ENCODE results near the gene SLC12A7.
"Not testable (repeated sequence)": the region's sequence is repeated elsewhere in the genome, so short reads cannot be mapped to it uniquely, and the experiment has no call there.

SLC12A7 gene

DNA sequence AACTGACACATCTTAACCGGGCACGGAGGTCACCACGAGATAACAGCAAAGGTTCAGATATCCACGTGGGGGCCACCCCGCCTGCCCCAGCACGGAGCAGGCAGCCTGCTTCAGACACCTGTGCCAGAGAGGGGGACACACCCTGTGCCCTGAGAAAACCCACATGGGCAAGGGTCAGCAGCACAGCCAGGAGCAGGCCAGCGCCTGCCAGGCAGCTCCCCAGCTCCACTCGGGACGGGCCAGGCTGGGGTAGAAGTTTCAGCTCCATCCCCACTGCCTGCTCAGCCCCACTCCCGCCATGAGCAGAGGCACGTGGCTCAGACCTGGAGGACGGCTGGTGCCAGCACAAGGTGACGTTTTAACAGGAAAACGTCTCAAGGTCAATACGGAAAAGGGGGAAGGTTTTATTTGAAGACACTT lies 22.2 kb downstream of the SLC12A7 start:
- H3K27me3 Mint-ChIP-seq: no peaks in the 10 kb centered on the region
- no peak overlapping the region for H3K4me3 Mint-ChIP-seq
- H3K4me1 Mint-ChIP-seq (ENCODE audit: low read depth): no peaks in the 10 kb centered on the region
- H3K9me3 Mint-ChIP-seq: no peaks in the 10 kb centered on the region
- no peaks in the 10 kb centered on the region for H3K36me3 Mint-ChIP-seq (ENCODE audit: low read depth)
- no peak overlapping the region for H3K27ac Mint-ChIP-seq

DNA sequence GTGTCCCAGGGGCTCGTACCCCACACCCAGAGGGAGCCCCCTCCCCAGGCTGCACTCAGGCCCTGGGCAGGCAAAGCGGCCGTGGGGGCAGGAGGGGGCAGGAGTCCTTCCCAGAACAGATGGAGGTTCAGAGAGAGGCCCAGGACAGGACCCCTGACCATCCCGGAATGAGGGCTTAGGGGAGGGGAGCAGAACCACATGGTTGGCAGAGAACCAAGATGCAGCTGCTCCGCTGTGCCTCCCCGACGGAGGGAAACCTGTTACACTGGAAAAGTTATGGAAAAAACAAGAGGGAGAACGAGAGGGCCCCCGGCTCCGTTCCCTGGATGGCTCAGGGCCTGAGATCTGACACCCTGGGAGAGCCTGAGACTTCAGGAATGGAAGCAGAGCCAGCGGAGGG lies 22.7 kb downstream of the SLC12A7 start:
- H3K9me3 Mint-ChIP-seq: no peaks in the 10 kb centered on the region
- H3K4me3 Mint-ChIP-seq: no peak overlapping the region
- no peaks in the 10 kb centered on the region for H3K4me1 Mint-ChIP-seq (ENCODE audit: low read depth)
- H3K27ac Mint-ChIP-seq: no peak overlapping the region
- H3K36me3 Mint-ChIP-seq (ENCODE audit: low read depth): no peaks in the 10 kb centered on the region
- H3K27me3 Mint-ChIP-seq: no peaks in the 10 kb centered on the region

DNA sequence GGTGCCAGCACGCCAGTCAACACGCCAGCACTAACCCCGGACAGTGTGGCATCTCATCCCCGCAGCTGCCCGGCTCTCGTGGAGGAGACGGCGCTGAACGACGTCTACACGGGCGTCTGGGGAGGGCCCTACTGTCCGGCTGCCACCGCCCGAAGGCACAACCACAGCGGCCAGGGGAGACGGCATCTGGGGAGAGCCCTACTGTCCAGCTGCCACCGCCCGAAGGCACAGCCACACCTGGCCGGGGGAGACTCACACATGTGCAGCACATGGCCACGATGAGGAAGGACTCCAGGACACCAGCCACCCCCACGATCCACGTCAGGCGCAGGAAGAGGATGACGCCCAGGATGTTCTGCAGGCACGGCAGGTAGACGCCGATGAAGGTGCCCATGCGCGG lies 23.1 kb downstream of the SLC12A7 start:
- Mint-ChIP-seq H3K9me3 (no peaks in the 10 kb centered on the region), H3K4me3 (no peak overlapping the region), H3K27ac (no peak overlapping the region), H3K36me3 (ENCODE audit: low read depth) (no peaks in the 10 kb centered on the region), H3K4me1 (ENCODE audit: low read depth) (no peaks in the 10 kb centered on the region), H3K27me3 (no peaks in the 10 kb centered on the region)

DNA sequence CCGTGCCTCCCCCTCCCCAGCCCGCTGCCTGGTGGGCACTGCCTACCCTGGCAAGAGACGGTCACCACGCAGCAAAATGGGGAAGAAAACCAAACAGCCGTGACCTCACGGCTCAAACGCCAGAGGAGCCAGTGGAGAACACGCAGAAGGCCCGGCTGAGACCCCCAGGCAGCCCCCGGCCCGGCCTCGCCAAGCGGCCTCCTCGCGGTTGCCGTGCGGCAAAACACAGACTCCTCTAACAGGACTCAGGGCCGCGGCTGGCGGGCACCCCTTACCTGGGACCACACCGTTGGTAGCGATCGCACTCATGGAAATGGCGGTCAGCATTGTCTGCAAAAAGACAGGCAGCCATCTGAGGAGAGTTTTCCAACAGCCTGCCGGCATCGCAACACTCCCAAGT lies 23.8 kb downstream of the SLC12A7 start:
- Mint-ChIP-seq H3K4me3 (no peak overlapping the region), H3K4me1 (ENCODE audit: low read depth) (no peaks in the 10 kb centered on the region), H3K27me3 (no peaks in the 10 kb centered on the region), H3K9me3 (no peaks in the 10 kb centered on the region), H3K36me3 (ENCODE audit: low read depth) (no peaks in the 10 kb centered on the region), H3K27ac (no peak overlapping the region)

DNA sequence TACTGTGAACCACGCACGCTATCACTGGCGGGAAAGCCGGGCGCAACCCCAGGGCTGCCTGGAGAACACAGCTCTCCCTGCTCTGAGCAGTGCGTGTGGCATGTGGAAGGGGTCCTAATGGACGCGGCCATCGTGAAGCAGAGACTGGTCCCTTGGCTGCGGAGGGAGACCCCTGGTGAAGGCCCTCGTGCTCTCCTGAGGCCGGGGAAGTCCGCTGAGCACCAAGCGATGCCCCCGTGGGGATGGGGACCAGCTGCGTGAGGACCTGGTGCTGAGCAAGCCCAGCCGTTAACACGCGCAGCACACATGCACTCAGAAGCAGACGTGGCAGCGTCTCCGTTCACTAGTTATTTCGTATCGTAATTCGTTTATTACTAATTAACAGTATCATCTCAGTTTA lies 24.4 kb downstream of the SLC12A7 start:
- H3K36me3 Mint-ChIP-seq (ENCODE audit: low read depth): no peaks in the 10 kb centered on the region

DNA sequence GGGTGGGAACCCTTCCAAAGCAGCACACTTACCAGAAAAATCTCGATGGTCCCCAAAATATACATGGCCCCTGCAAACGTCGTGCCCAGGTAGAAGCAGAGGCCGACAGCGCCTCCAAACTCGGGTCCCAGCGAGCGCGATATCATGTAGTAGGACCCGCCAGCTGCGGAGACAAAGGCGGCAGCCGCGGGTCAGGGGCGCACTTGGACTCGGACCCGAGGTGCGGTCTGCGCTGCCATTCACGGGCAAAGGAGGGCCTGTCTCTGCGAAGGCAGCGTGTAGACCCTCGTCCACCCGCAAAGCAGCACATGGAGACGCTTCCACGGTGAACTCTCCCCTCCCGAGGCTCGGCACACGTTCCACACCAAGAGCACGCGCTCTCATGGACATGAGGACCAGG lies 25.0 kb downstream of the SLC12A7 start:
- Mint-ChIP-seq H3K4me3 (no peak overlapping the region), H3K27me3 (no peaks in the 10 kb centered on the region), H3K36me3 (ENCODE audit: low read depth) (no peaks in the 10 kb centered on the region), H3K4me1 (ENCODE audit: low read depth) (no peaks in the 10 kb centered on the region), H3K9me3 (no peaks in the 10 kb centered on the region), H3K27ac (no peak overlapping the region)

More for the DNA sequence above, 24.4 kb downstream of the SLC12A7 start:
- H3K4me3 Mint-ChIP-seq: no peak overlapping the region
- no peaks in the 10 kb centered on the region for H3K9me3 Mint-ChIP-seq
- no peaks in the 10 kb centered on the region for H3K27me3 Mint-ChIP-seq
- H3K4me1 Mint-ChIP-seq (ENCODE audit: low read depth): no peaks in the 10 kb centered on the region
- no peak overlapping the region for H3K27ac Mint-ChIP-seq

DNA sequence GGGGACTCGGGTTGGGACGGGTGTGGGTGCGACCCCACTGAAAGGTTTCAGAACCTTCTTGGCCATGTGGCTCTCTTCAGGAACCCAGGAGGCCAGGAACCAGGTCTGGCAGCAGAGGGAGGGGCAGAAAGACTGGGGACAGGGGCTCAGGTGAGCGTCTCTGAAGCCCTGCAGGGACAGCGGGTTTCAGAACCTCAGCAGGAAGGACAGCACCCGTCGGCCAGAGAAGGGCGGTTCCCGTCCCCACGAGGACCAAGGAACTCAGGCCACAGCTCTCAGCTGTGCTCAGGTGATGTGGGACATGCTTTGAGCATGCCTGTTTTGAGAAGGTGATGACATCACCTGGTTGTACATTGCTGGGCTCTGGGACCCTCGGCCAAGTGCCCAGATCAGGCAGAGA lies 25.7 kb downstream of the SLC12A7 start:
- Mint-ChIP-seq H3K36me3 (ENCODE audit: low read depth) (peaks cover 6% of the 10 kb centered on the region), H3K27me3 (no peaks in the 10 kb centered on the region), H3K4me1 (ENCODE audit: low read depth) (no peaks in the 10 kb centered on the region), H3K9me3 (no peaks in the 10 kb centered on the region), H3K27ac (no peak overlapping the region), H3K4me3 (no peak overlapping the region)

DNA sequence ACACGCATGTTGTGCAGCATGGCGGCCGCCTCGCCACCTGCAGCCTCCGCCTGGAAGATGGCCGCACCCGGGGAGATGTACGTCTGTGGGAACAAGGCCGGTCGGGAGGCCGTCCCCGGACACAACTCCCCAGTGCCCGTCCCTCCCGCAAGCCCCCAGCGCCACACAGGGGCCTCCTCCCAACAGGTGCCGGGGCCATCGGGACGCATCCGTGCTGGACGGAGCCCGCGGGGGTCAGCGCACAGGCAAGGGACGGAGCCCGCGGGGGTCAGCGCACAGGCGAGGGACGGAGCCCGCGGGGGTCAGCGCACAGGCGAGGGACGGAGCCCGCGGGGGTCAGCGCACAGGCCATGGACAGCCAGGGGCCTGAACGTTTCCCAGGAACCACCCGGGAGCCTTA lies 26.5 kb downstream of the SLC12A7 start:
- Mint-ChIP-seq H3K4me1 (ENCODE audit: low read depth) (no peaks in the 10 kb centered on the region), H3K27ac (no peak overlapping the region), H3K27me3 (no peaks in the 10 kb centered on the region), H3K36me3 (ENCODE audit: low read depth) (peaks cover 11% of the 10 kb centered on the region), H3K4me3 (no peak overlapping the region), H3K9me3 (no peaks in the 10 kb centered on the region)

DNA sequence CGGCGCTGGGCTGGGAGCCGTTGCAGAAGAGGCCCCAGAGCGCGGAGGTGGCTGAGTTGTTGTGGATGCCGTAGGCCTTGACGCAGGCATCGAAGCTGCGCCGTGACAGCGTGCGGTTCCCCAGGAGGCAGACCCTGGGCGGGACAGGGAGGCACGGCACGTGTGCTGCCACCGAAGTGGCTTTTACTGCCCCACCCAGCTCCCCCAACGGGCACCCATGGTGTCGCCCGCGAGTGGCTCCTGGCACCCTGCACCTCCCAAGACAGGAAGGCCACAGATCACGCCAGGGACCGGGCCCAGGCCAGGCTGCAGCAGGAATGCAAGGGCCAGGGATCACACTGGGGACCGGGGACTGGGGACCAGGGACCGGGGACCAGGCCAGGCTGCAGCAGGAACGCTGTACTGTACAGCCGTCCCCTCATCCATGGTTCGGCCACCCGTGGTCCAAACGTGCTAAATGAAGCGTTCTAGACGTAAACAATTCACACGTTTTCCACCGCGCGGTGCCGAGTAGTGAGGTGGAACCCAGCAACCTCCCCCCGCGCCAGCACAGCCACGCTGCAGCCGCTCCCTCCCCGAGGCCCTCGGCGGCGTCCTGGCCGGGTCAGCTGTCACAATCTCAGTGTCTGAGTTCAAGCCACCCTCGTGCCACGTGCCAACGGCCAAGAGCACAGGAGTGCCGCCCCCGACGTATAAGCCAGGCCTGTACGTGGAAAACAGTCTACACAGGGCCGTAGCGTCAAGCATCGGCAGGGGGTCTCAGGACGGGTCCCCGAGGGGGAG lies 27.8 kb downstream of the SLC12A7 start:
- Mint-ChIP-seq H3K4me1 (ENCODE audit: low read depth) (no peaks in the 10 kb centered on the region), H3K36me3 (ENCODE audit: low read depth) (peaks cover 11% of the 10 kb centered on the region), H3K27me3 (no peaks in the 10 kb centered on the region), H3K4me3 (no peak overlapping the region), H3K27ac (no peak overlapping the region), H3K9me3 (no peaks in the 10 kb centered on the region)

DNA sequence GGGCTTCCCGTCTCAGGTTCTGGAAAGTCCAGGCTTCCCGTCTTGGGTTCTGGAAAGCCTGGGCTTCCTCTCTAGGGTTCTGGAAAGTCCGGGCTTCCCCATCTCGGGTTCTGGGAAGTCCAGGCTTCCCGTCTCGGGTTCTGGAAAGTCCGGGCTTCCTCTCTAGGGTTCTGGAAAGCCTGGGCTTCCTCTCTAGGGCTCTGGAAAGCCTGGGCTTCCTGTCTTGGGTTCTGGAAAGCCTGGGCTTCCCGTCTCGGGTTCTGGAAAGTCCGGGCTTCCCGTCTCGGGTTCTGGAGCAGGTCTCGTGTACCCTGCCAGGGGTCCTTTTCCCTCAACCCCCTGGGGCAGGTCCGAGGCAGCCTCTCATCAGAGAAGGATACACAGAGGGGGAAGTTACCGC lies 28.8 kb downstream of the SLC12A7 start:
- not testable (repeated sequence) for H3K9me3 Mint-ChIP-seq; H3K27ac Mint-ChIP-seq; H3K4me3 Mint-ChIP-seq; H3K4me1 Mint-ChIP-seq (ENCODE audit: low read depth); H3K27me3 Mint-ChIP-seq
- peaks cover 11% of the 10 kb centered on the region for H3K36me3 Mint-ChIP-seq (ENCODE audit: low read depth)

DNA sequence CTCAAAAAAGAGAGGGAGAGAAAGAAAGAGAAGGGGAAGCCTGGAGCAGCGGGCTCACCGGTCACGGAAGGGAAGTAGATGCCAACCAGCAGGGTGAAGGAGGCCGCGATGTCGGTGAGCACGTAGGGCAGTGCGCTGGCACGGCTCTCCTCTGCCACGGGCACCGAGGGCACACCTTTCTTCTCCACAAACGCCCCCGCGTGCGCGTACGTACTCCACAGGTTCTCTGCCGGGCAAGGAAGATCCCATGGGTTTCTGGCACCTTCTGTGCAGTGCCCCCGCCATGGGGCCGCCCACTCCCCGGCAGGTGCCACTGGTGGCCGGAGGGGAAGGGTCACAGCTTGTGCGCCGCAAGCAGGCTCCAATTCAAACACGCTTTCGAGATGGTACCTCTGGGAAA lies 30.3 kb downstream of the SLC12A7 start:
- Mint-ChIP-seq H3K9me3 (no peaks in the 10 kb centered on the region), H3K27ac (no peak overlapping the region), H3K27me3 (no peaks in the 10 kb centered on the region), H3K4me3 (no peak overlapping the region), H3K4me1 (ENCODE audit: low read depth) (no peaks in the 10 kb centered on the region), H3K36me3 (ENCODE audit: low read depth) (peaks cover 11% of the 10 kb centered on the region)

DNA sequence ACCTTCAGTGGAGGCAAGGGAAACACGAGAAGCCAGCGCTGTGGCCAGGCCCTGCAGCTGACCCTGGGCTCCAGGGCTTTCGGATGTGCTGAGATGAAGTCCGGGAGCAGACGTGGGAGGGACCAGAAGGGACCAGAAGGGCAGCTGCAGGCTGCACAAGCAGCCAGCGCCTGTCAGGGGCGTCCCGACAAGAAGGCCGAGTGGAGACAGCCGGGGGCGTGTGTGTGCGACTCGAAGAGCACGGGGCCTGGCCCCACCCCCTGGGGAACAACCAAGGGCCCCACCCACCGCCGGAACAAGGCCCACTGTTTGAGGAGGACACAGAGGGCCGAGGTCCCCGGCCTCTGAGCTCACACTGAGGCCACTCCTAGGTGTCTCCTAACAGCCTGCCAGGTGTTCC lies 31.4 kb downstream of the SLC12A7 start:
- Mint-ChIP-seq H3K27me3 (no peaks in the 10 kb centered on the region), H3K4me3 (no peak overlapping the region), H3K4me1 (ENCODE audit: low read depth) (no peaks in the 10 kb centered on the region), H3K27ac (no peak overlapping the region), H3K9me3 (no peaks in the 10 kb centered on the region), H3K36me3 (ENCODE audit: low read depth) (peaks cover 11% of the 10 kb centered on the region)

DNA sequence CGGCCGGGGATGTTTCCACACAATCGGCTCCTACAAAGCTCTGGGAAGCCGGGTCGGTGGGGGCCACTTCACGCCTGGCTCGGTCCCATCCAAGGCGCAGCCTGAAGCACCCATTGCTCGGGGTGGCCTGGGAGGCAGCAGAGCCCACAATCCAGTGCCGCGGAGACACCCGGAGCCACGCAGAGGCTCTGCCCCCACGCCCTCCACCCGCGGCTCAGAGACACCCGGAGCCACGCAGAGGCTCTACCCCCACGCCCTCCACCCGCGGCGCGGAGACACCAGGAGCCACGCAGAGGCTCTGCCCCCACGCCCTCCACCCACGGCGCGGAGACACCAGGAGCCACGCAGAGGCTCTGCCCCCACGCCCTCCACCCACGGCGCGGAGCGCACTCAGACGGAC lies 31.9 kb downstream of the SLC12A7 start:
- Mint-ChIP-seq H3K4me3 (no peak overlapping the region), H3K27ac (no peak overlapping the region), H3K36me3 (ENCODE audit: low read depth) (peaks cover 11% of the 10 kb centered on the region), H3K4me1 (ENCODE audit: low read depth) (no peaks in the 10 kb centered on the region), H3K27me3 (no peaks in the 10 kb centered on the region), H3K9me3 (no peaks in the 10 kb centered on the region)

DNA sequence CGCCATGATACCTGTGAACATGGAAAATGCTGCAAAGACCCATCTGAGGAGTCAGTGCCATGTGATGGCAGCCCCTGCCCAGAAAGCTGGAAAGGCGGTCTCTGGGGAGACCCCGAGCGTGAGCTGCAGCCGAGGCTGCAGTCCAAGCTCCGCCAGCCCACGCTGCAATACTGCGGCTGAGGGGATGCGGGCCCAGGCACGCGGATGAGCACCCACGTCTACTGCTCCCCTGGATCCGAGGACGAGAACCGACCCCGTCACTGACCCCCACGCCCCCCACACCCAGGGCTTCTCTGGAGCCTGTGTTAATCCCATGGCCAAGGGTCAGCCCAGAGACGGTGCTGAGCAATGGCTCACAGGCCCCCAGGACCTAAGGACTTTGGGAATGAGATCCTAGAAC lies 32.4 kb downstream of the SLC12A7 start:
- H3K9me3 Mint-ChIP-seq: no peaks in the 10 kb centered on the region

DNA sequence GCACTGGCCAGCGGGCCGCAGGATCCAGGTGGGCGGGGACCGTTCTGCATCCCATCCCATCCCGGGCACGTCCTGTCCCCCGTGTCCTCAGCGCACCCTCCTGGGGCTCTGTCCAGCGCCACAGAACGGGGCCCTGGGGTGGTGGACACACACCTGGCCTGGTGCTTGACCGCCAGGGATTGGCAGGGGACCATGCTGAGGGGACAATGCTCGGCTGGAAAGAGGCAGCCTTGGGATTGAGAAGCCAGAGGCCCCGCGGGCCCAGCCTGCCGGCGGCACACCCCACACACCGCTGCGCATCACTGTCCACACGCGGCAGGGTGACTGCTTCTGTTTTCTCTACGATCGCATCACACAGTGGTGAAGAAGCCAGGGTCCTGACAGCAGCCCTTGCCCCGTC lies 33.0 kb downstream of the SLC12A7 start:
- no peaks in the 10 kb centered on the region for H3K4me1 Mint-ChIP-seq (ENCODE audit: low read depth)
- no peak overlapping the region for H3K4me3 Mint-ChIP-seq
- no peak overlapping the region for H3K27ac Mint-ChIP-seq

More for the DNA sequence above, 32.4 kb downstream of the SLC12A7 start:
- no peaks in the 10 kb centered on the region for H3K4me1 Mint-ChIP-seq (ENCODE audit: low read depth)
- H3K27ac Mint-ChIP-seq: no peak overlapping the region
- H3K27me3 Mint-ChIP-seq: no peaks in the 10 kb centered on the region
- no peak overlapping the region for H3K4me3 Mint-ChIP-seq
- peaks cover 11% of the 10 kb centered on the region for H3K36me3 Mint-ChIP-seq (ENCODE audit: low read depth)

DNA sequence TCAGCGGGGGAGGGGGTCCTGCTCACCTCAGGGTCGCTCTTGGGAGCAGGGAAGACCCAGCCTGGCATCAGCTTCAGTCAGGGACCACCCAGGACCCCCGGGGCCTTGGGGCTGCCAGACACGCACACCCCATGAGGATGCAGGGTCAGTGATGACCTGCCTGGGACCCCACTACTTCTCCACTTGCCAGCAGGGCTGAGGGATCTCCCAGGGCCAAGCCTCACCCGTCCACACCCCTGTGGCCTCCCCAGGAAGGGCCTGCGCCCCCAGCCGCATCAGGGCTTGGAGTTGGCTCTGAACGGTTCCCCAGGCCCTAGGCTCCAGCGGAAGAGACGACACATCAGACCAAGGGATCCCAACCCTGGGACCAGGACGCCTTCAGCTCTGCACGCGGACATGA lies 33.7 kb downstream of the SLC12A7 start:
- Mint-ChIP-seq H3K36me3 (ENCODE audit: low read depth) (peaks cover 11% of the 10 kb centered on the region), H3K4me1 (ENCODE audit: low read depth) (no peaks in the 10 kb centered on the region), H3K4me3 (no peak overlapping the region), H3K27me3 (no peaks in the 10 kb centered on the region), H3K27ac (no peak overlapping the region), H3K9me3 (no peaks in the 10 kb centered on the region)

More for the DNA sequence above, 33.0 kb downstream of the SLC12A7 start:
- Mint-ChIP-seq H3K27me3 (no peaks in the 10 kb centered on the region), H3K36me3 (ENCODE audit: low read depth) (peaks cover 11% of the 10 kb centered on the region), H3K9me3 (no peaks in the 10 kb centered on the region)

All from stimulated activated naive CD8-positive, alpha-beta T cell treated with anti-CD3 and anti-CD28 coated beads, Interleukin-15, Interleukin-2, amounts not matched to agents 100 ng/mL and 50 ng/mL, for 24 hours (primary cell).